Osteocyte (in vitro differentiated cells): ENCODE results near the gene IHH. TPM values are rescaled to one million over a fixed set of nuclear protein-coding genes. Genes with fewer than 3 reads are reported as not detected.

ENCODE experiments used
- DNase-seq: peaks from one replicate; pipeline ENCODE4 v3.0.0; 2021; ENCODE audit warnings: mixed read lengths; ENCODE audit not compliant: unreplicated experiment; ENCODE audit errors: extremely low spot score
- H3K27ac Mint-ChIP-seq: one replicate; pipeline ENCODE4 v1.8.0; 2021; ENCODE audit warnings: mild to moderate bottlenecking, mixed read lengths; ENCODE audit not compliant: unreplicated experiment
- H3K27me3 Mint-ChIP-seq: one replicate; pipeline ENCODE4 v1.8.0; 2021; ENCODE audit warnings: mixed read lengths; ENCODE audit not compliant: unreplicated experiment
- H3K36me3 Mint-ChIP-seq: one replicate; pipeline ENCODE4 v1.8.0; 2021; ENCODE audit warnings: mixed read lengths; ENCODE audit not compliant: unreplicated experiment
- H3K4me1 Mint-ChIP-seq: one replicate; pipeline ENCODE4 v1.8.0; 2021; ENCODE audit warnings: mixed read lengths; ENCODE audit not compliant: unreplicated experiment
- H3K4me3 Mint-ChIP-seq: one replicate; pipeline ENCODE4 v1.8.0; 2021; ENCODE audit warnings: mild to moderate bottlenecking, moderate library complexity, mixed read lengths; ENCODE audit not compliant: unreplicated experiment
- H3K9me3 Mint-ChIP-seq: one replicate; pipeline ENCODE4 v1.8.0; 2021; ENCODE audit warnings: mixed read lengths; ENCODE audit not compliant: unreplicated experiment
- CTCF ChIP-seq: fragments of 200-600 bp; sonication (generic); IDR thresholded peaks from 2 replicates; pipeline ENCODE4 v1.5.0; 2021; ENCODE audit warnings: antibody characterized with exemption, mild to moderate bottlenecking, moderate library complexity
- total RNA-seq: library from RNA; stranded (reverse); gene quantifications from 2 replicates; pipeline ENCODE4 v1.2.1, GENCODE V29; 2021

Gene IHH
- total RNA-seq, 1 donor from 2014 or later: not detected

- TF ChIP-seq CTCF: peak; percentile 54
- H3K27ac Mint-ChIP-seq: no peak overlapping the region
- H3K4me1 Mint-ChIP-seq: peaks cover 6% of the 10 kb centered on the region
- H3K9me3 Mint-ChIP-seq: no peaks in the 10 kb centered on the region
- no peak overlapping the region for H3K4me3 Mint-ChIP-seq
- H3K27me3 Mint-ChIP-seq: no peaks in the 10 kb centered on the region
- peaks cover 5% of the 10 kb centered on the region for H3K36me3 Mint-ChIP-seq
- no peak for DNase-seq
These were observed 43.6 kb upstream of the IHH start for GRCh38 chr2:219104107-219105035.

GRCh38 chr2:219099329-219099728 is 38.6 kb upstream of the IHH start:
- H3K9me3 Mint-ChIP-seq: no peaks in the 10 kb centered on the region
- H3K27ac Mint-ChIP-seq: no peak overlapping the region
- peaks cover under 1% of the 10 kb centered on the region for H3K4me1 Mint-ChIP-seq
- H3K4me3 Mint-ChIP-seq: no peak overlapping the region
- no peak for TF ChIP-seq CTCF
- H3K36me3 Mint-ChIP-seq: peaks cover 5% of the 10 kb centered on the region
- no peak for DNase-seq
- no peaks in the 10 kb centered on the region for H3K27me3 Mint-ChIP-seq

GRCh38 chr2:219095406-219095935 is 34.8 kb upstream of the IHH start:
- H3K27me3 Mint-ChIP-seq: no peaks in the 10 kb centered on the region
- no peaks in the 10 kb centered on the region for H3K9me3 Mint-ChIP-seq
- H3K27ac Mint-ChIP-seq: no peak overlapping the region
- peaks cover 3% of the 10 kb centered on the region for H3K36me3 Mint-ChIP-seq
- TF ChIP-seq CTCF: no peak
- H3K4me3 Mint-ChIP-seq: no peak overlapping the region
- H3K4me1 Mint-ChIP-seq: no peaks in the 10 kb centered on the region
- no peak for DNase-seq

GRCh38 chr2:219094171-219094570 is 33.5 kb upstream of the IHH start:
- Mint-ChIP-seq H3K27me3 (no peaks in the 10 kb centered on the region), H3K4me1 (no peaks in the 10 kb centered on the region), H3K9me3 (no peaks in the 10 kb centered on the region), H3K36me3 (peaks cover 3% of the 10 kb centered on the region), H3K27ac (no peak overlapping the region), H3K4me3 (no peak overlapping the region)
- no peak for TF ChIP-seq CTCF
- DNase-seq: no peak
